ENCODE measurements around the gene GBX1.

DNA sequence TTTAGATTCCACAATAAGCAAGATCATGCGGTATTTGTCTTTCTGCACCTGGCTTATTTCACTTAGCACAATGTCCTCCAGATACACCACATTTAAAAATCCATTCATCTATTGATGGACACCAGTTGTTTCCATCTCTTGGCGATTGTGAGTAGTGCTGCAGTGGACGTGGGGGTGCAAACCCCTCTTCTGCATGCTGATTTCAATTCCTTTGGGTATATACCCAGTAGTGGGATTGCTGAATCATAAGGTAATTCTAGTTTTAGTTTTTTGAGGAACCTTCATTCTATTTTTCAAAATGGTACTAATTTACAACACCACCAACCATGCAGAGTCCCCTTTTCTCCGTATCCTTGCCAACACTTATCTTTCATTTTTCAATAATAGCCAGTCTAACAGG is 21.5 kb upstream of the GBX1 start:
- TF ChIP-seq, protein P1, sequence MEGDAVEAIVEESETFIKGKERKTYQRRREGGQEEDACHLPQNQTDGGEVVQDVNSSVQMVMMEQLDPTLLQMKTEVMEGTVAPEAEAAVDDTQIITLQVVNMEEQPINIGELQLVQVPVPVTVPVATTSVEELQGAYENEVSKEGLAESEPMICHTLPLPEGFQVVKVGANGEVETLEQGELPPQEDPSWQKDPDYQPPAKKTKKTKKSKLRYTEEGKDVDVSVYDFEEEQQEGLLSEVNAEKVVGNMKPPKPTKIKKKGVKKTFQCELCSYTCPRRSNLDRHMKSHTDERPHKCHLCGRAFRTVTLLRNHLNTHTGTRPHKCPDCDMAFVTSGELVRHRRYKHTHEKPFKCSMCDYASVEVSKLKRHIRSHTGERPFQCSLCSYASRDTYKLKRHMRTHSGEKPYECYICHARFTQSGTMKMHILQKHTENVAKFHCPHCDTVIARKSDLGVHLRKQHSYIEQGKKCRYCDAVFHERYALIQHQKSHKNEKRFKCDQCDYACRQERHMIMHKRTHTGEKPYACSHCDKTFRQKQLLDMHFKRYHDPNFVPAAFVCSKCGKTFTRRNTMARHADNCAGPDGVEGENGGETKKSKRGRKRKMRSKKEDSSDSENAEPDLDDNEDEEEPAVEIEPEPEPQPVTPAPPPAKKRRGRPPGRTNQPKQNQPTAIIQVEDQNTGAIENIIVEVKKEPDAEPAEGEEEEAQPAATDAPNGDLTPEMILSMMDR (IDR thresholded peaks at IDR 0.05; ENCODE audit: low read depth, low read length) = no peak
- TF ChIP-seq EZH2phosphoT487 (IDR thresholded peaks at IDR 0.05; ENCODE audit: low read depth) = peak; percentile 64; the same call in 1 of the 2 replicates
